ENCODE results near the gene STARD3.

The STARD3 gene

DNA sequence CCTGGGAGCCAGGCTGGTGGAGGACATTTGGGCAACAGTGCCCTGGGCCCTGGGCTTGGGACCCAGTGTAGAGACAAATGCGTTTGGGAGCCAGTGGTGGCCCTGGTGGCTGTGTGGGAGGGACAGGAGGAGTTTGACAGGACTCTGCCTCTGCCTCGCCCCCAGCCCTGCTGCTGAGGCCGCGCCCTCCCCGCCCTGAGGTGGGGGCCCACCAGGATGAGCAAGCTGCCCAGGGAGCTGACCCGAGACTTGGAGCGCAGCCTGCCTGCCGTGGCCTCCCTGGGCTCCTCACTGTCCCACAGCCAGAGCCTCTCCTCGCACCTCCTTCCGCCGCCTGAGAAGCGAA, 16.3 kb downstream of the STARD3 start:
- no peak for DNase-seq (ENCODE audit: low read depth)
- TF ChIP-seq, protein P1, sequence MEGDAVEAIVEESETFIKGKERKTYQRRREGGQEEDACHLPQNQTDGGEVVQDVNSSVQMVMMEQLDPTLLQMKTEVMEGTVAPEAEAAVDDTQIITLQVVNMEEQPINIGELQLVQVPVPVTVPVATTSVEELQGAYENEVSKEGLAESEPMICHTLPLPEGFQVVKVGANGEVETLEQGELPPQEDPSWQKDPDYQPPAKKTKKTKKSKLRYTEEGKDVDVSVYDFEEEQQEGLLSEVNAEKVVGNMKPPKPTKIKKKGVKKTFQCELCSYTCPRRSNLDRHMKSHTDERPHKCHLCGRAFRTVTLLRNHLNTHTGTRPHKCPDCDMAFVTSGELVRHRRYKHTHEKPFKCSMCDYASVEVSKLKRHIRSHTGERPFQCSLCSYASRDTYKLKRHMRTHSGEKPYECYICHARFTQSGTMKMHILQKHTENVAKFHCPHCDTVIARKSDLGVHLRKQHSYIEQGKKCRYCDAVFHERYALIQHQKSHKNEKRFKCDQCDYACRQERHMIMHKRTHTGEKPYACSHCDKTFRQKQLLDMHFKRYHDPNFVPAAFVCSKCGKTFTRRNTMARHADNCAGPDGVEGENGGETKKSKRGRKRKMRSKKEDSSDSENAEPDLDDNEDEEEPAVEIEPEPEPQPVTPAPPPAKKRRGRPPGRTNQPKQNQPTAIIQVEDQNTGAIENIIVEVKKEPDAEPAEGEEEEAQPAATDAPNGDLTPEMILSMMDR (IDR thresholded peaks at IDR 0.05; ENCODE audit: control insufficient read depth, insufficient read depth, low read depth, low read length, missing control alignments): no peak
- no peak overlapping the region for H3K4me3 ChIP-seq (ENCODE audit: control insufficient read depth, low read depth, low read length)

DNA sequence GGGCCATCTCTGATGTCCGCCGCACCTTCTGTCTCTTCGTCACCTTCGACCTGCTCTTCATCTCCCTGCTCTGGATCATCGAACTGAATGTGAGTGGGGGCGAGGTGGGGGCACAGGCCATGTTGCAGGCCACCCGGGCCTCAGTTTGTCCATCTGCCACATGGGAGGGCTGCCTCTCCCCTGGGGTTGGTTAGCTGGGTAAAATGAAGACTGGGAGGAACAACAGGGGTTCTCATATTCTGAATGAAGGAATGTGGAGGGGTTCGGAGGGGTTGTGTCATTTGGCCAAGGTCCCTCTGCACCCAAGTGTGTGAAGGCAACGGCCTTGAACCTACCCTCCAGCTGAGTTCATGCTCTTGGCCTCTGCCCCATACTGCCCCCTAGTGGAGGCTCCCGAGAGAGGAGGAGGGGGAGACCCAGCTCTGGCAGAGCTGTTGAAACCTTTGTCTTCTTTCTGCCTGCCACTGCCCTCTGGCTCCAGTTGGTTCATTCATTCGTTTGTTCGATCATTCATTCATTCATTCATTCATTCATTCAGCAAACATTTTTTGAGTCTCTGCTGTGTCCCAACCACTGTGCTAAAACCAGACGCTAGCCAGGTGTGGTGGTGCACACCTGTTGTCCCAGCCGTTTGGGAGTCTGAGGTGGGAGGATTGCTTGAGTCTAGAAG, 16.9 kb downstream of the STARD3 start:
- no peak overlapping the region for H3K4me3 ChIP-seq (ENCODE audit: control insufficient read depth, low read depth, low read length)
- TF ChIP-seq, protein P1 (IDR thresholded peaks at IDR 0.05; ENCODE audit: control insufficient read depth, insufficient read depth, low read depth, low read length, missing control alignments): peak; percentile 91
- no peak for DNase-seq (ENCODE audit: low read depth)

DNA sequence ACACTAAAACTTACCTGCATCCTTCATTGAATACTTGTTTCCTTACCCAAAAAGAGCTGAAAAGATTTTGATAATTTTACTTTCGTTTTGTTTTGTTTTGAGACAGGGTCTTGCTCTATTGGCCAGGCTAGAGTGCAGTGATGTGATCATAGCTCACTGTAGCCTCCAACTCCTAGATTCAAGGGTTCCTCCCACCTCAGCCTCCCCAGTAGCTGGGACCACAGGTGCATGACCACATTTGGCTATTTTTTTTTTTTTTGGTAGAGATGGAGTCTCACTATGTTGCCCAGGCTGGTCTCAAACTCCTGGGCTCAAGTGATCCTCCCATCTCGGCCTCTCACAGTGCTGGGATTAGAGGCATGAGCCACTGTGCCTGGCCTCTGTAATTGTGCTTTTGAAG, 18.2 kb downstream of the STARD3 start:
- TF ChIP-seq, protein P1 (IDR thresholded peaks at IDR 0.05; ENCODE audit: control insufficient read depth, insufficient read depth, low read depth, low read length, missing control alignments): no peak
- no peak overlapping the region for H3K4me3 ChIP-seq (ENCODE audit: control insufficient read depth, low read depth, low read length)
- DNase-seq (ENCODE audit: low read depth): no peak

DNA sequence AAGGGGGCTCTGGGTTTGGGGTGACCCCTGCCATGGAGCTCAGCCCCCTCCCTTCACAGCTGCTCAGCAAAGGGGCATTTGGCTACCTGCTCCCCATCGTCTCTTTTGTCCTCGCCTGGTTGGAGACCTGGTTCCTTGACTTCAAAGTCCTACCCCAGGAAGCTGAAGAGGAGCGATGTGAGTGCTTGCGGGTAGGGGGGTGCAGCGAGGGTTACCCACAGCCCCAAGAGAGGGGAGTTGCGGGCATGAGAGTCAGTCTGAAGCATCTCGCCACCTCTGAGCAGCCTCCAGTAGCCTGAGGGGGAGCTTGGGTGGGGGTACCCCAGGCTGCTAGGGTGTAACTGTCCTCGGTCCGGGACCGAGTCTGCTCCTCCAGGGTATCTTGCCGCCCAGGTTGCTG, 21.4 kb downstream of the STARD3 start:
- TF ChIP-seq, protein P1 (IDR thresholded peaks at IDR 0.05; ENCODE audit: control insufficient read depth, insufficient read depth, low read depth, low read length, missing control alignments): no peak
- DNase-seq (ENCODE audit: low read depth): no peak
- no peak overlapping the region for H3K4me3 ChIP-seq (ENCODE audit: control insufficient read depth, low read depth, low read length)

DNA sequence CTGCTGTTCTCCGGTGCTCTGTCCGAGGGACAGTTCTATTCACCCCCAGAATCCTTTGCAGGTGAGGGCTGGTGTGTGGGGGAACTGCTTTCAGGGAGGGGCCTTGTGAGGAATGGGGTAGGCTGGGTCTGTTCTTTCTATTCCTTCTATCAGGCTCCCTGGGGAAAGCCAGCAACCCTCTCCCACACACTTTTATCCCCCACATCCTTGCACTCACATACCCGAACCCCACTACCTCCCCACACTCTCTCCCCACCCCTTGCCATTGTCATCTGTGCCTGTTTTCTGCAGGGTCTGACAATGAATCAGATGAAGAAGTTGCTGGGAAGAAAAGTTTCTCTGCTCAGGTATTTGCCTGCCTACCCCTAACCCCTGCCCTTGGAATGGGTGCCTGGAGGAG, 21.8 kb downstream of the STARD3 start:
- no peak overlapping the region for H3K4me3 ChIP-seq (ENCODE audit: control insufficient read depth, low read depth, low read length)
- TF ChIP-seq, protein P1 (IDR thresholded peaks at IDR 0.05; ENCODE audit: control insufficient read depth, insufficient read depth, low read depth, low read length, missing control alignments): no peak
- DNase-seq (ENCODE audit: low read depth): no peak

DNA sequence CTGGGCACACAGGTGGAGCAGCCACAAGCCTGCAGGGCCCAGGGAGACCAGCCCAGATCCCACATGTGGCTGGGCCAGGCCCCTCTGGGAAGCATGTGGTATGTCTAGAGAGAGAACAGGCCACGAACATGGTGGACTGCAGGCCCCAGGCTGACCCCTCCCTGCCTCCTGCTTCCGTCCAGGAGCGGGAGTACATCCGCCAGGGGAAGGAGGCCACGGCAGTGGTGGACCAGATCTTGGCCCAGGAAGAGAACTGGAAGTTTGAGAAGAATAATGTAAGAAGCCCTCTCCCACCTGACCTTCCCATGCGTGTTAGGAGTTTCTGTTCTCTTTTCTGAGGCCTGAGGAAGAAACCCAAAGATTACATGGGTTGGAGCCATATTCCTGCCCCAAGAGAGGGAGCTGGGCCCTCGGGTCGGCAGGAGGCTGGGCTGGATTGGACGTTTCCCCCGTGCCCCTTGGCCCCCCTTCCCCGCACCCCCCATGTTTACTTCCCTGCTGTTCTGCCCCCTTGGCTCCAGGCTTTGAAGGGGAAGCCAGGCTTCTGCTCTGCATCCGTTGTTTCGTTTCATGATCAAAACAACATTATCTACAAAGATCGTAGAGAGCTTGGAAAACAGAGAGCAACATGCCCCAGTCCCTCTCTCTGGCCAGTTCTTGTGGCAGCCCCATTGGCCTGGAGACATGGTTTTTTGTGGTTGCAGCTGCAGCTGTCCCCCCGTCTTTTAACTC, 22.5 kb downstream of the STARD3 start:
- H3K4me3 ChIP-seq (ENCODE audit: control insufficient read depth, low read depth, low read length): no peak overlapping the region
- TF ChIP-seq, protein P1 (IDR thresholded peaks at IDR 0.05; ENCODE audit: control insufficient read depth, insufficient read depth, low read depth, low read length, missing control alignments): no peak
- no peak for DNase-seq (ENCODE audit: low read depth)
